Loucy (cell line): ENCODE measurements around the gene IRGQ.

Source experiments
- EZH2phosphoT487 ChIP-seq: fragments of 200-600 bp; IDR thresholded peaks from 2 replicates; pipeline ENCODE4 v1.6.1; 2018; ENCODE audit warnings: antibody characterized with exemption, mild to moderate bottlenecking, moderate library complexity, borderline replicate concordance
- TF ChIP-seq, protein P1 (sequence below): fragments of 200-600 bp; sonication (generic); conservative IDR thresholded peaks from 2 replicates; pipeline ENCODE4 v1.5.1; 2014; ENCODE audit warnings: mild to moderate bottlenecking, antibody characterized with exemption, low read length

- TF ChIP-seq, protein P1, sequence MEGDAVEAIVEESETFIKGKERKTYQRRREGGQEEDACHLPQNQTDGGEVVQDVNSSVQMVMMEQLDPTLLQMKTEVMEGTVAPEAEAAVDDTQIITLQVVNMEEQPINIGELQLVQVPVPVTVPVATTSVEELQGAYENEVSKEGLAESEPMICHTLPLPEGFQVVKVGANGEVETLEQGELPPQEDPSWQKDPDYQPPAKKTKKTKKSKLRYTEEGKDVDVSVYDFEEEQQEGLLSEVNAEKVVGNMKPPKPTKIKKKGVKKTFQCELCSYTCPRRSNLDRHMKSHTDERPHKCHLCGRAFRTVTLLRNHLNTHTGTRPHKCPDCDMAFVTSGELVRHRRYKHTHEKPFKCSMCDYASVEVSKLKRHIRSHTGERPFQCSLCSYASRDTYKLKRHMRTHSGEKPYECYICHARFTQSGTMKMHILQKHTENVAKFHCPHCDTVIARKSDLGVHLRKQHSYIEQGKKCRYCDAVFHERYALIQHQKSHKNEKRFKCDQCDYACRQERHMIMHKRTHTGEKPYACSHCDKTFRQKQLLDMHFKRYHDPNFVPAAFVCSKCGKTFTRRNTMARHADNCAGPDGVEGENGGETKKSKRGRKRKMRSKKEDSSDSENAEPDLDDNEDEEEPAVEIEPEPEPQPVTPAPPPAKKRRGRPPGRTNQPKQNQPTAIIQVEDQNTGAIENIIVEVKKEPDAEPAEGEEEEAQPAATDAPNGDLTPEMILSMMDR, result no peak
- TF ChIP-seq EZH2phosphoT487, result no peak
These were observed 35.6 kb upstream of the IRGQ start for GRCh38 chr19:43631491-43631890.
